HG03175 (cell line): Measurements from ENCODE around the gene ADPGK.
"Not testable (repeated sequence)": the region's sequence is repeated elsewhere in the genome, so short reads cannot be mapped to it uniquely, and the experiment has no call there.

Experiments
- ATAC-seq: cut with Tn5 transposase; IDR thresholded peaks from one replicate; pipeline ENCODE4 v1.9.1; 2021; ENCODE audit warnings: mild to moderate bottlenecking, moderate library complexity; ENCODE audit not compliant: unreplicated experiment

ADPGK gene

GRCh38 chr15:72751751-72752455 lies 31.7 kb downstream of the ADPGK start:
- no peak for ATAC-seq

GRCh38 chr15:72749700-72750099 lies 33.9 kb downstream of the ADPGK start:
- no peak for ATAC-seq

- ATAC-seq: peak; percentile 77
These were observed 43.3 kb downstream of the ADPGK start for GRCh38 chr15:72740219-72740618.

GRCh38 chr15:72737723-72738122 lies 45.8 kb downstream of the ADPGK start:
- no peak for ATAC-seq

GRCh38 chr15:72737061-72737460 lies 46.5 kb downstream of the ADPGK start:
- no peak for ATAC-seq

- ATAC-seq: no peak
These were observed 48.4 kb downstream of the ADPGK start for GRCh38 chr15:72735111-72735510.

GRCh38 chr15:72733941-72734738 lies 49.4 kb downstream of the ADPGK start:
- ATAC-seq: no peak

- ATAC-seq: no peak
These were observed 51.0 kb downstream of the ADPGK start for GRCh38 chr15:72732516-72732915.

- ATAC-seq: no peak
These were observed 51.5 kb downstream of the ADPGK start for GRCh38 chr15:72732086-72732485.

GRCh38 chr15:72728821-72729220 lies 54.7 kb downstream of the ADPGK start:
- no peak for ATAC-seq

GRCh38 chr15:72728249-72728648 lies 55.3 kb downstream of the ADPGK start:
- not testable (repeated sequence) for ATAC-seq

GRCh38 chr15:72727154-72727553 lies 56.4 kb downstream of the ADPGK start:
- ATAC-seq: no peak

GRCh38 chr15:72725851-72726250 lies 57.7 kb downstream of the ADPGK start:
- not testable (repeated sequence) for ATAC-seq

GRCh38 chr15:72725446-72725845 lies 58.1 kb downstream of the ADPGK start:
- no peak for ATAC-seq

GRCh38 chr15:72724028-72724427 lies 59.5 kb downstream of the ADPGK start:
- ATAC-seq: no peak

GRCh38 chr15:72722071-72722696 lies 61.4 kb downstream of the ADPGK start:
- ATAC-seq: no peak

- not testable (repeated sequence) for ATAC-seq
These were observed 74.8 kb downstream of the ADPGK start for GRCh38 chr15:72708551-72709303.

GRCh38 chr15:72706266-72706665 lies 77.3 kb downstream of the ADPGK start:
- no peak for ATAC-seq
